ENCODE results near the gene OLR1.

GRCh38 chr12:10110256-10110844, 61.6 kb downstream of the OLR1 start:
- TF ChIP-seq, protein P1, sequence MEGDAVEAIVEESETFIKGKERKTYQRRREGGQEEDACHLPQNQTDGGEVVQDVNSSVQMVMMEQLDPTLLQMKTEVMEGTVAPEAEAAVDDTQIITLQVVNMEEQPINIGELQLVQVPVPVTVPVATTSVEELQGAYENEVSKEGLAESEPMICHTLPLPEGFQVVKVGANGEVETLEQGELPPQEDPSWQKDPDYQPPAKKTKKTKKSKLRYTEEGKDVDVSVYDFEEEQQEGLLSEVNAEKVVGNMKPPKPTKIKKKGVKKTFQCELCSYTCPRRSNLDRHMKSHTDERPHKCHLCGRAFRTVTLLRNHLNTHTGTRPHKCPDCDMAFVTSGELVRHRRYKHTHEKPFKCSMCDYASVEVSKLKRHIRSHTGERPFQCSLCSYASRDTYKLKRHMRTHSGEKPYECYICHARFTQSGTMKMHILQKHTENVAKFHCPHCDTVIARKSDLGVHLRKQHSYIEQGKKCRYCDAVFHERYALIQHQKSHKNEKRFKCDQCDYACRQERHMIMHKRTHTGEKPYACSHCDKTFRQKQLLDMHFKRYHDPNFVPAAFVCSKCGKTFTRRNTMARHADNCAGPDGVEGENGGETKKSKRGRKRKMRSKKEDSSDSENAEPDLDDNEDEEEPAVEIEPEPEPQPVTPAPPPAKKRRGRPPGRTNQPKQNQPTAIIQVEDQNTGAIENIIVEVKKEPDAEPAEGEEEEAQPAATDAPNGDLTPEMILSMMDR (IDR thresholded peaks at IDR 0.05; ENCODE audit: insufficient read depth, low read depth, low read length), result no peak
- no peak for TF ChIP-seq EZH2 (IDR thresholded peaks at IDR 0.05; ENCODE audit: insufficient read depth, low read length)
